H1 (cell line): ENCODE data around the gene AXIN2.

Experiments
- CBX8 ChIP-seq: fragments of 300-800, 300-1000 bp; sonication (generic); IDR thresholded peaks from 2 replicates; pipeline ENCODE4 v1.7.1; 2016; ENCODE audit warnings: low read depth, low read length, borderline replicate concordance
- CHD1 ChIP-seq: IDR thresholded peaks from 2 replicates; pipeline ENCODE4 v1.6.1; 2012; ENCODE audit warnings: low read depth, low read length, improper control_type of control experiment
- CTCF ChIP-seq, 3 experiments: IDR thresholded peaks; 1 replicate in 2 of 3; 2 replicates in 1 of 3; pipeline versions ENCODE4 v1.5.1 to v1.6.1; 2011; ENCODE audit warnings: low read length in 3 of 3, mild to moderate bottlenecking in 3 of 3, inconsistent platforms in 2 of 3, low read depth in 1 of 3, moderate library complexity in 1 of 3; ENCODE audit not compliant: insufficient read depth in 1 of 3; ENCODE audit errors: control extremely low read depth in 1 of 3
- POLR2AphosphoS5 ChIP-seq: IDR thresholded peaks from 2 replicates; pipeline ENCODE4 v1.6.1; 2011; ENCODE audit warnings: low read depth, low read length
- POU5F1 ChIP-seq: IDR thresholded peaks from 2 replicates; pipeline ENCODE4 v1.6.1; 2011; ENCODE audit warnings: low read depth, mild to moderate bottlenecking, low read length, moderate library complexity
- TAF1 ChIP-seq: IDR thresholded peaks from 2 replicates; pipeline ENCODE4 v1.6.1; 2011; ENCODE audit warnings: mild to moderate bottlenecking, low read depth, low read length

GRCh38 chr17:65604070-65604469 is 42.6 kb upstream of the AXIN2 start:
- TF ChIP-seq POU5F1, result no peak
- no peak for TF ChIP-seq CTCF (IDR thresholded peaks at IDR 0.05; ENCODE audit: control extremely low read depth in 1 of 3, insufficient read depth in 1 of 3, low read depth in 1 of 3, low read length in 3 of 3)
- no peak for TF ChIP-seq CHD1
- no peak for TF ChIP-seq CBX8
- no peak for TF ChIP-seq POLR2AphosphoS5
- no peak for TF ChIP-seq TAF1
